Measurements from ENCODE around the gene PPOX. TPM values are rescaled to one million over a fixed set of nuclear protein-coding genes. Genes with fewer than 3 reads are reported as not detected.

The PPOX gene
- total RNA-seq, 1 donor from 2014 or later = 56.5 TPM

DNA sequence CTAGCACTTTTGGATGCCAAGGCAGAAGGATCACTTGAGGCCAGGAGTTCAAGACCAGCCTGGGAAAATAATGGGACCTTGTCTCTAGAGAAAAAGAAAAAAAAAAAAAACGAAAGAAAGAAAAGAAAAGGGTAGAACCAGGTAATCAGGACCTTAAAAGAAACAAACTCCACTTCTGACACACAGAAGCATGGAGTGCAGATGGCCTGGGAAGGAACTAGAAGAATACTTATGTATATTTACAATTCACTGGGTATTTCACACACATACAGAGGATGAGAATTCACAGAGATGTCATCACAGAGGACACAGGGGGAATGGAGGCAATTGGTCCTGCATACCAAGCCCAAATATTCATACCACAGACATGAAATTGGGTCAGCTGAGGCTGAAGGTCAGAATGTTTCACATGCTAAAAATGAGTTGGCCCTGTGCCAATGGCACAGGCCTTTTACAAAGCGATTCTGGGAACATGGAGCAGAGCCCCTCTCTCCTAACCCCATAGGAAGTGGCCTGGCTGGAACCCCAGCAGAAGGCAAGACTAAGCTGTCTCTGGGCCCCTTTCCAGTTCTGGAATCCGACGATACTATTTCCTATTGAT is 6.7 kb downstream of the PPOX start:
- Mint-ChIP-seq H3K27ac (no peak overlapping the region), H3K36me3 (ENCODE audit: insufficient read depth) (peaks cover 21% of the 10 kb centered on the region), H3K4me1 (ENCODE audit: low read depth) (peaks cover 14% of the 10 kb centered on the region), H3K4me3 (ENCODE audit: low read depth) (no peak overlapping the region), H3K27me3 (no peaks in the 10 kb centered on the region), H3K9me3 (ENCODE audit: low read depth) (no peaks in the 10 kb centered on the region)
- TF ChIP-seq, protein P1, sequence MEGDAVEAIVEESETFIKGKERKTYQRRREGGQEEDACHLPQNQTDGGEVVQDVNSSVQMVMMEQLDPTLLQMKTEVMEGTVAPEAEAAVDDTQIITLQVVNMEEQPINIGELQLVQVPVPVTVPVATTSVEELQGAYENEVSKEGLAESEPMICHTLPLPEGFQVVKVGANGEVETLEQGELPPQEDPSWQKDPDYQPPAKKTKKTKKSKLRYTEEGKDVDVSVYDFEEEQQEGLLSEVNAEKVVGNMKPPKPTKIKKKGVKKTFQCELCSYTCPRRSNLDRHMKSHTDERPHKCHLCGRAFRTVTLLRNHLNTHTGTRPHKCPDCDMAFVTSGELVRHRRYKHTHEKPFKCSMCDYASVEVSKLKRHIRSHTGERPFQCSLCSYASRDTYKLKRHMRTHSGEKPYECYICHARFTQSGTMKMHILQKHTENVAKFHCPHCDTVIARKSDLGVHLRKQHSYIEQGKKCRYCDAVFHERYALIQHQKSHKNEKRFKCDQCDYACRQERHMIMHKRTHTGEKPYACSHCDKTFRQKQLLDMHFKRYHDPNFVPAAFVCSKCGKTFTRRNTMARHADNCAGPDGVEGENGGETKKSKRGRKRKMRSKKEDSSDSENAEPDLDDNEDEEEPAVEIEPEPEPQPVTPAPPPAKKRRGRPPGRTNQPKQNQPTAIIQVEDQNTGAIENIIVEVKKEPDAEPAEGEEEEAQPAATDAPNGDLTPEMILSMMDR (IDR thresholded peaks at IDR 0.05; ENCODE audit: unreplicated experiment) = no peak
- no peak for DNase-seq (ENCODE audit: low spot score, unreplicated experiment)

DNA sequence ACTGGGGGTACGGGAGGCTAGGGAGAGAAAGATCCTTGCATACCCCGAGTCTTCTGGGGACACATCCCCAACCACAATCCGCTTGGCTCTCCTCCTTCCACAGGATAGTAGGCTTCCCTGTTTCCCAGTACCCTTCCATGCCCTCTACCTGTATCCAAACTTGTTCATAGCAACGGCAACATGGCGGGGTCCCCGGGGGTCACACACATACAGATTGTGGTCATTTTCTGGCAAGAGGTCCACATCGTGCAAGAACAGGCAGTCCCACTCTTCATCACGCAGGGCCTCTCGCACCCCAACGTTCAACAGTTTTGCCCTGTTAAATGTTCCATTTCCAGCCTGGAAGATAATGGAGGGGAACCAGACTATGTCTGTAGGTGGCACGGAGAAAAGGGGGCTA is 7.5 kb downstream of the PPOX start:
- TF ChIP-seq, protein P1 (IDR thresholded peaks at IDR 0.05; ENCODE audit: unreplicated experiment) = no peak
- DNase-seq (ENCODE audit: low spot score, unreplicated experiment) = no peak
- Mint-ChIP-seq H3K9me3 (ENCODE audit: low read depth) (no peaks in the 10 kb centered on the region), H3K4me3 (ENCODE audit: low read depth) (no peak overlapping the region), H3K27me3 (no peaks in the 10 kb centered on the region), H3K27ac (no peak overlapping the region), H3K4me1 (ENCODE audit: low read depth) (peaks cover 17% of the 10 kb centered on the region), H3K36me3 (ENCODE audit: insufficient read depth) (peaks cover 21% of the 10 kb centered on the region)

DNA sequence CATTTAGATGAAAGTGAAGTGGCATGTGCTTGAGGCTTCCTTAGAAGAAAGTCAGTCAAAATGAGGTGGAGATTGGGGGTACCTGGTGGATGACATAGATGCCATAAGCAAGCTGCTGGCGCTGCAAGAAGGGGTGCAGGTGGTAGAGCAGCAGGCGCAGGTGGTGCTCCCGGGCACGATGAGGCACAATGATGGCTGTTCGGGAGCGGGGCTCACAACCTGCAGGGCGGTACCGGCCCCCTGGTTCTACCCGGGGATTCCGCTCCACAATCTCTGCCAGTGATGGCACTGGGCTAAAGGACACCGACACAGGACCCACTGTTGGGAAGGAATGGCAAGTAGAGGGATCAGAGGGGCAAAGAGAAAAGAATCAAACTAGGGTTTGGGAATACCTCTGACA is 8.7 kb downstream of the PPOX start:
- Mint-ChIP-seq H3K27me3 (no peaks in the 10 kb centered on the region), H3K36me3 (ENCODE audit: insufficient read depth) (peaks cover 16% of the 10 kb centered on the region), H3K4me3 (ENCODE audit: low read depth) (no peak overlapping the region), H3K9me3 (ENCODE audit: low read depth) (no peaks in the 10 kb centered on the region), H3K27ac (peak overlapping the region; percentile 50), H3K4me1 (ENCODE audit: low read depth) (peaks cover 17% of the 10 kb centered on the region)
- no peak for DNase-seq (ENCODE audit: low spot score, unreplicated experiment)
- TF ChIP-seq, protein P1 (IDR thresholded peaks at IDR 0.05; ENCODE audit: unreplicated experiment) = no peak

DNA sequence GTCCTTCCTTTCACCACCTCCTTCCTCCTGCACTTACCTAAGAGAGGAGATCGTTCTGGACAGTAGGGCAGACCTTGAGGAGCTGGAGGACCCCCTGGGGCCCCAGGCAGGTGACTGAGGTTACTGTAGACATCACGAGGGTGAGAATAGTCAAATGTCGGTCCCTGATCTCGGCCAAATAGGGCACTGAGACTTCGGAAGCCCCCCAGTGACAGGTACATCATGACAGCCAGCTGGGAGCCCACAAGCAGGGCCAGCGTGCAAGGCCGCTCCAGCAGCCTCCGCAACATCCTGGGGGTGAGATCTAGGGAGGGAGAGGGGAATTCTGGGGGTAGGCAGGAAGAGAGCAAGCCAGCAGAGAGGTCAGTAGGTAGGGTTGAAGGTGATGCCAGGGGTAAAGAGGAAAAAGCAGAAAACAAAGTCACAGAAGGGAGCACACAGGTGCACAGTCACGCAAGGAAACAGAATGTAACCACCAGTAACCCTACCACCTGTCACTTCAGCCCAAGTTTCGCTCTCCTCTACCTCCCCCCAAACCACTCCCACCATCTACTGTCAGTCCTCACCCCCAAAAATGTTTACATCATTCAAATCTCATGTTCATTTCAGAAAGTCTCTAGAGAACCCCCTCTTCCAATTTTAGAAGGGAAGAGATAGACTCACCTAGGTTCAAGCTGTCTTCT is 9.7 kb downstream of the PPOX start:
- H3K27ac Mint-ChIP-seq = peak overlapping the region; percentile 98
- peak overlapping the region; percentile 97 for H3K4me3 Mint-ChIP-seq (ENCODE audit: low read depth)
- H3K9me3 Mint-ChIP-seq (ENCODE audit: low read depth) = no peaks in the 10 kb centered on the region
- H3K36me3 Mint-ChIP-seq (ENCODE audit: insufficient read depth) = peaks cover 16% of the 10 kb centered on the region
- TF ChIP-seq, protein P1 (IDR thresholded peaks at IDR 0.05; ENCODE audit: unreplicated experiment) = no peak
- H3K27me3 Mint-ChIP-seq = no peaks in the 10 kb centered on the region
- no peak for DNase-seq (ENCODE audit: low spot score, unreplicated experiment)
- peaks cover 17% of the 10 kb centered on the region for H3K4me1 Mint-ChIP-seq (ENCODE audit: low read depth)

DNA sequence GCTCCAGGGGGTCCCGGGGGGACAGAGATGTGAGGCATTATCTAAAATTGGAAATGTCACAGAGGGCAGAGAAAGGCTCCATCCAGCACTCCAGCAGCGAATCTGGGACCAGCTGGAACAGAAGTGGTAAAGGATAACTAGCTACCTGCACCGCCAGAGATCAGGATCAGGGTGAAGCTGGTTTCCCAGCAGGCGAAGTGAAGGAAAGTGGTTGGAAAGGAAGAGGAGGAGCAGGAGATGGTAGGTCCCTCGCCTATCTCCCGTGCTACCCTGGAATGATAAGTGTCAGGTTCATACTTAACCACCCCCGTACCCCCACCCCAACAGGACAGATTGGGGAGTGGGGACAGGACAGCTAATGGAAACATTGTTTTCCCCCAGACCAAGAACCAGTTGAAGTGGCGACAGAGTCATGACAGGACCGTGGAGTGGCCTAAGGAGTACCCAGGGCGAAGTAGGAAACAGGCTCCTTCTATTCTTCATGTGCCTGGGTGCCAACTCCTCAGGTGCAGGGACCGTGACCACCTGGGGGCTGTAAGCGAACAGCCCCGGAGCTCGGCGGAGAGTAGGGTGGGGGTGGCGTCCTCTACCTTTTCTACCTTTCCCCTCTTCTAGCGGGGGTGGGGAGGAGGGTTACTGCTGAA is 10.4 kb downstream of the PPOX start:
- no peaks in the 10 kb centered on the region for H3K27me3 Mint-ChIP-seq
- H3K4me3 Mint-ChIP-seq (ENCODE audit: low read depth) = peak overlapping the region; percentile 97
- H3K36me3 Mint-ChIP-seq (ENCODE audit: insufficient read depth) = peaks cover 15% of the 10 kb centered on the region
- DNase-seq (ENCODE audit: low spot score, unreplicated experiment) = no peak
- TF ChIP-seq, protein P1 (IDR thresholded peaks at IDR 0.05; ENCODE audit: unreplicated experiment) = no peak
- peaks cover 17% of the 10 kb centered on the region for H3K4me1 Mint-ChIP-seq (ENCODE audit: low read depth)
- peak overlapping the region; percentile 98 for H3K27ac Mint-ChIP-seq
- no peaks in the 10 kb centered on the region for H3K9me3 Mint-ChIP-seq (ENCODE audit: low read depth)

Data from progenitor cell of endocrine pancreas (in vitro differentiated cells).